BLaER1 treated with 17β-estradiol and CSF1 and Interleukin-3, amounts not matched to agents 10 nM and 100 nM (cell line): Measurements from ENCODE around the gene PARN.
"Not testable (repeated sequence)": the region's sequence is repeated elsewhere in the genome, so short reads cannot be mapped to it uniquely, and the experiment has no call there.

ENCODE experiments used
- H3K27ac ChIP-seq, 11 experiments: shearing (Covaris generic); formaldehyde crosslinking; 2 replicates each; pipeline ENCODE4 v1.8.1; 2022
- H3K27me3 ChIP-seq, 11 experiments: shearing (Covaris generic); formaldehyde crosslinking; 2 replicates each; pipeline ENCODE4 v1.8.1; 2022
- H3K36me3 ChIP-seq, 11 experiments: shearing (Covaris generic); formaldehyde crosslinking; 2 replicates each; pipeline ENCODE4 v1.8.1; 2022
- H3K4me1 ChIP-seq, 10 experiments: shearing (Covaris generic); formaldehyde crosslinking; 2 replicates each; pipeline ENCODE4 v1.8.1; 2022
- H3K4me2 ChIP-seq, 11 experiments: shearing (Covaris generic); formaldehyde crosslinking; 2 replicates each; pipeline ENCODE4 v1.8.1; 2022
- H3K4me3 ChIP-seq, 10 experiments: shearing (Covaris generic); formaldehyde crosslinking; 2 replicates each; pipeline ENCODE4 v1.8.1; 2022
- H3K9ac ChIP-seq, 11 experiments: shearing (Covaris generic); formaldehyde crosslinking; 2 replicates each; pipeline ENCODE4 v1.8.1; 2022
- H3K9me3 ChIP-seq, 11 experiments: shearing (Covaris generic); formaldehyde crosslinking; replicated peaks in 1 of 11; 2 replicates each; pipeline ENCODE4 v1.8.1; 2022
- H4K20me1 ChIP-seq, 11 experiments: shearing (Covaris generic); formaldehyde crosslinking; 2 replicates each; pipeline ENCODE4 v1.8.1; 2022
- Cebpa-rat ChIP-seq, 11 experiments: shearing (Covaris generic); IDR thresholded peaks; 2 replicates each; pipeline ENCODE4 v1.8.1; 2022

The PARN gene

DNA sequence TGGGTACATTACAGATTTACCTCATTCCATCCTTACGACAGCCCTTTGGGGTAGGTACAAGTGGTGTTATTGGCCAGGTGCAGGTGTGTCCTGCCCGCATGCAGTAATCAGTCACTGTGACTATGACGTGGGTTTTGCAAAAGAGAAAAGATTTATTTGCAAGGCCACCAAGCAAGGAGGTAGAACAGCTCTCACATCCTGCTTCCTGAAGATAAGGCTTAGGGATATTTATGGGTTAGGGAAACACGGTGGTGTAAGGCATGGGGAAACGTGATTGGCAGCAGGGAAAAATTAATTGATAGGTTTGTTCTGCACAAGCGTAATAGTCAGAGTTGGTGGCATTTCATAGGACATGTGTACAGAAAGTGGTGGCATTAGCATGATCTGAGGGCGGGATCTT, 214.8 kb downstream of the PARN start:
- no peaks in the 10 kb centered on the region for H3K36me3 ChIP-seq
- no peak for TF ChIP-seq Cebpa-rat (IDR thresholded peaks at IDR 0.05)
- peak overlapping the region in 7 of 11 experiments; percentile 4 to 25 (median 12); a peak in 4 of 22 replicates for H3K4me2 ChIP-seq
- H3K27ac ChIP-seq: no peak overlapping the region
- no peak overlapping the region for H3K4me3 ChIP-seq
- H4K20me1 ChIP-seq: no peaks in the 10 kb centered on the region
- no peaks in the 10 kb centered on the region for H3K27me3 ChIP-seq
- H3K4me1 ChIP-seq: peaks cover 9 to 19% (median 10%) of the 10 kb centered on the region in 10 experiments; a peak in 17 of 20 replicates
- H3K9ac ChIP-seq: no peak overlapping the region
- peaks cover 9 to 18% (median 14%) of the 10 kb centered on the region in 11 experiments for H3K9me3 ChIP-seq

DNA sequence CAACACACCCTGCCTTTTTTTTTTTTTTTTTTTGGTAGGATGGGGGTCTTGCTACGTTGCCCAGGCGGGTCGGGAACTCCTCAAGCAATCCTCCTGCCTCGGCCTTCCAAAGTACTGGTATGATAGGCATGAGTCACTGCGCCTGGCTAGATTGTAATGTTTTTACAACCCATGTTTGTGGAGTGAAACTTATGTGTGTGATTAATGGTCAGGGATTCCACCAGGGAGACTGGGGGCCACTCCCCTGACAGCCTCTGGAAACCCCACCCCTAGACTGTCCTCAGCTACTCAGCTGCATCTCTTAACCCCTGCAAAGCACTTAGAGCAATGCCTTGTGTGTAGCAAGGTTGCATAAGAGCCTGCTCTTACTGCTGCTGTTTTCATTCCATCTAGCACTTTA, 220.5 kb downstream of the PARN start:
- Histone ChIP-seq H3K4me3 (no peak overlapping the region), H3K4me2 (no peak overlapping the region)

DNA sequence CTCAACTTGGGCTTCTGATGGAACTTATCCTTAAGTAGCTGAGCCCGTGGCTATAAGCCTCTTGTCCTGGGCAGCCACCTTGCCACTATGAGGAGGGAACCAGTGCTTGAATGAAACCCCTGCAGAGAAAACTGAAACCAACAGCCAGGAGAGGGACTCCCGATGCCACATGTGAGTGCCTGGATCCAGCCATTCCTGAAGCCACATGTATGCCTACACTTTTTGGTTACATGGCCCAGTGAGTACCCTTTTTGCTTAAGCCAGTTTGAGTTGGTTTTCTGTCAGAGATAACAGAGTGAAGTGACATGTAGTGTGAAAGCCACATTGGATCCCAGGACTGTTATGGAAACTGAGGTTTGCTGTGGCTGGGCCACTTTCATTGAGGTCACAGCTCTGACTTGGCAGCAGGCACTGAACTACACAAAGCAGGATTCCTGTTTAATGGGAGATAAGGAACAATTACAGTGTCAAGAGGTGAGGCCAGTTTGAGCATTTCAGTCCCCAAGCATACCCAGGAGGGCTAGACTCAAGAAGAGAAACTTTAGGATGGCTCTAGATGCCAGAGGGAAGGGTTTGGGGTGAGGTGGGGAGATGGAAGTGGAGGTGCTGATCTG, 222.2 kb downstream of the PARN start:
- H4K20me1 ChIP-seq: no peaks in the 10 kb centered on the region
- H3K4me2 ChIP-seq: no peak overlapping the region
- no peak overlapping the region for H3K9ac ChIP-seq
- no peaks in the 10 kb centered on the region for H3K4me1 ChIP-seq
- no peak overlapping the region for H3K4me3 ChIP-seq
- H3K27ac ChIP-seq: no peak overlapping the region
- H3K9me3 ChIP-seq: no peaks in the 10 kb centered on the region
- no peaks in the 10 kb centered on the region for H3K27me3 ChIP-seq
- TF ChIP-seq Cebpa-rat (IDR thresholded peaks at IDR 0.05): no peak
- no peaks in the 10 kb centered on the region for H3K36me3 ChIP-seq

More for the DNA sequence above, 220.5 kb downstream of the PARN start:
- Histone ChIP-seq H4K20me1 (no peaks in the 10 kb centered on the region), H3K4me1 (no peaks in the 10 kb centered on the region), H3K27me3 (no peaks in the 10 kb centered on the region), H3K27ac (no peak overlapping the region), H3K36me3 (no peaks in the 10 kb centered on the region), H3K9me3 (no peaks in the 10 kb centered on the region), H3K9ac (no peak overlapping the region)
- no peak for TF ChIP-seq Cebpa-rat (IDR thresholded peaks at IDR 0.05)

DNA sequence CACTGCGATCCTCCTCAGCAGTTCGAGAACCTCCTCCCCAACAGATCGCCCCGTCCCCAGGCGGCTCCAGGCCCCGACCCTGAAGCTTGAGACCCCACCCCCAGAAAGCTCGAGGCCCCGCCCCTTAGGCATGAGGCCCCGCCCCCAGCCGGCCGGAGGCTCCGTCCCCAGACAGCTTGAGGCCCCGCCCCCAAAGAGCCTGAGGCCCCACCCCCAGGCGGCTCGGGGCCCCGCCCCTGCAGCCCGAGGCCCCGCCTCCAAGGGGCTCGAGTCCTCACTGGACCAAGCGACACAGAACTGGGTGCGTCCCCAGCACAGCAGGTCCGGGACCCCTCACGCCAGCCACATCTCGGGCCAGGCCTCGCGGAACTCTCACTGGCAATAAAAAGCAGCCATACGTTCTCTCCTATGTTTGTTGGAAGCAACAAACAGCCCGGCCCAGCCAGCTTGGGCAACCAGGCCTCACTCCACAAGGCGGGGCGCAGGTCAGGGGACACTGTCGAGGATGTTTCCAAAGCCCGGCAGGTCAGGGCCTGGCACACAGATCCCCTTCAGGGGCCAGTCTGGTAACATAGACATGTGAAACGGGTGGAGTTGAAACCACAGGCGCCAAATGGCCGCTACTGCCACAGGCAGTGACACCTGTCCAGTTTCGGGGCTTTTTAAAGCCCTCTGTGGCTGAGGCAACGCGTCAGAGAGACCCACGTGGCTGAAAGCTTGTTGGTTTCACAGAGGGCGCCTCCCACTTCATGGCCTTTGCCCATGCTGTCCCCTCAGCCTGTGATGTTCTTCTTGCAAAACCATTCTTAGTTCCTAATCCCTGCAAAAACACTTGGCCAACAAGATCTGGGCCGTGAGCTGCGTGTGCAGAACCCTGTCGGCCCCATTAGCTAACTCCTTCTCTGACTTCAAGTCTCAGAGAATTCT, 224.2 kb downstream of the PARN start:
- Histone ChIP-seq H3K36me3 (no peaks in the 10 kb centered on the region), H3K4me2 (no peak overlapping the region), H3K9me3 (no peaks in the 10 kb centered on the region), H3K27me3 (no peaks in the 10 kb centered on the region), H3K27ac (no peak overlapping the region), H3K9ac (no peak overlapping the region), H3K4me1 (peaks cover 0 to 12% (median 9%) of the 10 kb centered on the region in 10 experiments; a peak in 15 of 20 replicates), H4K20me1 (no peaks in the 10 kb centered on the region), H3K4me3 (no peak overlapping the region)
- no peak for TF ChIP-seq Cebpa-rat (IDR thresholded peaks at IDR 0.05)

DNA sequence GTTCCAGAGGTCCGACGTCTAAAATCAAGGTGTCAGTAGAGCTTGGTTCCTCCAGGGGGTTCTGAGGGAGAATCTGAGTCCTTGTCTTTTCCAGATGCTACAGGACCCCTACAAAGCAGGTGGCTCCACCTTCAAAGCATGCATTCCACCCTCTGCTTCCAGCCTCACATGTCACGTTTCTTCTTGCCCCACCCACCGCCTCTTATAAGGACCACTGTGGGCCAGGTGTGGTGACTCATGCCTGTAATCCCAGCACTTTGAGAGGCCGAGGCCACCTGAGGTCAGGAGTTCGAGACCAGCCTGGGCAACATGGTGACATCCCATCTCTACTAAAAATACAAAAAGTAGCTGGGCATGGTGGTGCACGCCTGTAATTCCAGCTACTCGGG, 227.1 kb downstream of the PARN start:
- H3K27me3 ChIP-seq, H3K4me2 ChIP-seq, H3K9me3 ChIP-seq, H3K9ac ChIP-seq, H3K4me3 ChIP-seq, H4K20me1 ChIP-seq, H3K27ac ChIP-seq, H3K36me3 ChIP-seq: not testable (repeated sequence)
- peaks cover 21 to 40% (median 36%) of the 10 kb centered on the region in 10 experiments for H3K4me1 ChIP-seq

DNA sequence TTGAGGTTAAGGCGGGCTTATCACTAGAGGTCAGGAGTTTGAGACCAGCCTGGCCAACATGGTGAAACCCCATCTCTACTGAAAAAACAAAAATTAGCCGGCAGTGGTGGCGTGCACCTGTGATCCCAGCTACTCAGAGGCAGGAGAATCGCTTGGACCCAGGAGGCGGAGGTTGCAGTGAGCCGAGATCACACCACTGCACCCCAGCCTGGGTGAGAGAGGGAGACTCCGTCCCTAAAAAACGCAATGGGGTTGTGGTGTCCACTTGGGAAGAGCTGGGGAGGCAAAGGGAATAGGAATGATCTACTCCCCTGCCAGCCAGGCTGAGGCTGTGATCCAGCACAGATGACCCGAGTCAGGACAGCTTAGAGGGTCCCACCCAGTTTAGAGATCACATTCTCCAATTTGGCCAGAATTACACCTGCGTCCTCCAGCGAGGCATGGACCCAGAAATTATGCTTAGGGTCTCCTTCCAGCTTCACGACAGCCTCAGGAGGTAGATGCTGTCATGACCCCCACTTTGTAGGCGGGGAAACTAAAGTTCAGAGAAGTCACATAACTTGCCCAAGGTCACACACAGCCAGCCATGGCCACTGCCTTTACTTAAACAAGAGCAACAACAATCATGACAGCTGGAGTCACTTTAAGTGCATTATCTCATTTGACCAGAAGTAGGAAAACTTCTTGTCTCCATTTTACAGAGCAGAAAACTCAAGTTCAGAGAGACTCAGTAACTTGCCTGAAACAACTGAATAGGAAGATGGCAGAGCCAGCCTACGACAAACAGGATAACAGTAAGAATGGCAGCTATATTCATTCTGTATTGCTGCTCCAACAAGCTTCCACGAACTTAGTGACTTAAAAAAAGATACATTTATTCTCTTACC, 227.7 kb downstream of the PARN start:
- not testable (repeated sequence) for H3K27ac ChIP-seq, H3K4me3 ChIP-seq, H3K9me3 ChIP-seq, H3K9ac ChIP-seq, H3K27me3 ChIP-seq, H3K36me3 ChIP-seq, H4K20me1 ChIP-seq
- H3K4me1 ChIP-seq: peaks cover 21 to 40% (median 37%) of the 10 kb centered on the region in 10 experiments
- peak overlapping the region in 3 of 11 experiments; percentile 41 to 76 (median 75); a peak in 3 of 22 replicates for H3K4me2 ChIP-seq

DNA sequence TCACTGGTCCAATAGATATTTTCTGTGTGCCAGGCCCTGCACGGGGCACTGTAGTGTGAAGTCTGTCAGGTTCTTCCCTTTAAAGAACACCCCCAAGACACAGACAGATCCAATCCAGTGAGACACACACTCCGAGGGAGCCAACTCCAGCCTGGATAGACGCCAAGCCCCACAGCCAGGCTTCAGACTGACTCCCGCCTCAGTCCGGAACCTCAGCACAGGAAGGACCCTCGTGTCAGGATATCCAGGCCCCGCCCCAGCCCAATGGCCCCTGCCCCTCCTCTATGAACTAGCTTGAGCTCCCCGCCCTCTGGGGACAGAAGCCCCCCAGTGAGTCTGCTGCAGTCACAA, 228.4 kb downstream of the PARN start:
- Histone ChIP-seq H3K4me1 (peaks cover 21 to 40% (median 37%) of the 10 kb centered on the region in 10 experiments), H3K27ac (peak overlapping the region in 5 of 11 experiments; percentile 10 to 78 (median 56); a peak in 6 of 22 replicates), H3K4me2 (peak overlapping the region in 9 of 11 experiments; percentile 36 to 92 (median 53); a peak in 16 of 22 replicates), H3K9ac (peak overlapping the region in 4 of 11 experiments; percentile 9 to 46 (median 21); a peak in 2 of 22 replicates)
- H3K36me3 ChIP-seq, H3K4me3 ChIP-seq, H3K9me3 ChIP-seq, H4K20me1 ChIP-seq, H3K27me3 ChIP-seq: not testable (repeated sequence)

DNA sequence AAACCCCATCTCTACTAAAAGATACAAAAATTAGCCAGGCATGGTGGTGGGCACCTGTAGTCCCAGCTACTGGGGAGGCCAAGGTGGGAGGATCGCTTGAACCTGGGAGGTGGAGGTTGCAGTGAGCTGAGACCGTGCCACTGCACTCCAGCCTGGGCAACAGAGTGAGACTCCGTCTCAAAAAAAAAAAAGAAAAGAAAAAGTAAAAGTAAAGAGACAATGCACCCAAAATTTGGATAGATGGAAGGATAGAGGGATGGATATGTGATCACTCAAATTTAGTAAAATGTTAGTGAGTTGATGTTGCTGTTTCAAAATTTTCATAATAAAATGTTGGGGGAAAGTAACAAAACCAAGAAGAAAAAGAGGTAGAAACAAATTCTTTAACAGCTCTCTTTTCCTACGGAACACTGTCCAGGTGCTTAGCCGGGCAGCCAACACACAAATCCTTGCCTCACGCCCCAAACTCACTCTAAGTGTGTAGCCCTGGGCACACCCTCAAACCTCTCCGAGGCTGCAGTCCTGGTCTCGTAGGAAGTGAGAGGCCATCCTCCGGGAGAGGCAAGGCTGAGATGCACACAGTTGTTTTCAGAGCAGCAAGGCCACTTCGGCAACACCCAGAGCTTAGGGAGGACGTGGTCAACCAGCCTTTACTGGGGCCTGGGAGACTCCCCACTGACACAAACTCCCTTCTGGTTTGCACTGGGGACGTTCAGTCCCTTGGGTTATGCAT, 228.9 kb downstream of the PARN start:
- peak overlapping the region in 4 of 11 experiments; percentile 14 to 69 (median 56); a peak in 4 of 22 replicates for H3K9ac ChIP-seq
- not testable (repeated sequence) for H3K27me3 ChIP-seq, H3K4me3 ChIP-seq, H4K20me1 ChIP-seq, H3K9me3 ChIP-seq, H3K36me3 ChIP-seq
- peak overlapping the region in 6 of 11 experiments; percentile 10 to 86 (median 78); a peak in 7 of 22 replicates for H3K27ac ChIP-seq
- H3K4me2 ChIP-seq: peak overlapping the region; percentile 49 to 92 (median 81); a peak in 19 of 22 replicates
- peaks cover 21 to 40% (median 37%) of the 10 kb centered on the region in 10 experiments for H3K4me1 ChIP-seq
